ENCODE data around the gene PRLR. TPM values are rescaled to one million over a fixed set of nuclear protein-coding genes. Genes with fewer than 3 reads are reported as not detected.
"Not testable (repeated sequence)": the region's sequence is repeated elsewhere in the genome, so short reads cannot be mapped to it uniquely, and the experiment has no call there.

The PRLR gene
- total RNA-seq, 1 experiment from 2014 or later, result 0.75 TPM

DNA sequence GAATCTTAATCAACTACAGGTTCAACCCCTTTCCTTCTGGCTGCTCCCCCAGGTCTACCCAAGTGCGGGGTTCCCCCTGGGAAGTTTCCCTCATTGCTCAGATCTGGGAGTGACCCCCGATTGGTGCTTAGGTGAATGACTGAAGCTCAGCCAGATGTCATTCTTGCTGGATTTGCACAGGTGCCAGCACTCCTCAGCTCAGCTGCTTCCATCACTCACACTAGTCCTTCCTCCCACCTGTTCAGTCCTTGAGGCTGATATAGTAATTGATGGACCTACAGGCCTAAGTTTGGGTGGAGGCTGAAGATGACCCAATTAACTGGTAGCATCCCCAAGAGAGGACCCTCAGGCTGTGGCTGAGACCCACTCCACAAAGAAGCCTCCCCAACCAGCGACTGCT is 32.9 kb downstream of the PRLR start:
- peak; percentile 17 for DNase-seq (ENCODE audit: low read depth)

- no peak for DNase-seq (ENCODE audit: low read depth)
Measured at GRCh38 chr5:35195472-35195852, 34.8 kb downstream of the PRLR start.

- no peak for DNase-seq (ENCODE audit: low read depth)
Measured at GRCh38 chr5:35194635-35195471, 35.4 kb downstream of the PRLR start.

- no peak for DNase-seq (ENCODE audit: low read depth)
Measured at GRCh38 chr5:35192506-35192905, 37.8 kb downstream of the PRLR start.

DNA sequence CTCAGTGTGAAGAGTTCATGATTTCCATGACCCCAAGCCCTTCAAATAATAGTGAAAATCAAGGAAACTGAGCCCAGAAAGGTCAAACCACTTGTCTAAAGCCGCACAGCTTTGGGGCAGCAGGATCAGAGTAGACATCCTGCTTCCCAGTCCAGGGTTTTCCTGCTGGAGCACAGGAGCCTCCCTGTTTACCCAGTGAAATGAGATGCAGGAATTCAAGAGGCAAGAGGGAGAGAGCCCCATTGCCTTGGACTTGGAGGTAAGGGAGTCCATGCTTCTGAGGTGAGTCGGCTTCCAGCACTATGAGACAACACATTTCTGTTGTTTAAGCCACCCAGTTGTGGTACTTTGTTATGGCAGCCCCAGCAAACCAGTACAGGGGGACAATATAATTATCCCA is 40.5 kb downstream of the PRLR start:
- not testable (repeated sequence) for DNase-seq (ENCODE audit: low read depth)

DNA sequence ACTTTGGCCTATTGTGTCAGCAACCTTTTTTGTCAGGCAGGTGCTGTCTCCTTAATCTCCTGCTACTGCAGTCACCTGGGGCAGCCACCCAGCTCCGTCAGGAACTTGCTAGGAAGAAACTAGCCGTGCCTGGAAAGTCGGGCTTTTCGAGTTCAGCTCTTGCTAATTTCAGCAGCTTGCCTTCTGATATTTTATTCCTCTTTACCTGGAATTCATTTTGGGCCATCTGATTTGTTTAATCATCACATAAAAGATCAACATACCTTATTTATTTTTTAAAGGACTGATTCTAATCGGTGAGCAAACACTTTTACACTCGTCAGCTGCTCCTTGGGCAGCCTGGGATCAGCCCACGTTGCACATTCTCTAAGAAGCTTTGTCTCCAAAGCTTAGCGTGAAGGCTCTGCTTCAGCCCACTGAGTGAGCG is 42.2 kb downstream of the PRLR start:
- no peak for DNase-seq (ENCODE audit: low read depth)

GRCh38 chr5:35187621-35188020 is 42.7 kb downstream of the PRLR start:
- DNase-seq (ENCODE audit: low read depth), result not testable (repeated sequence)

GRCh38 chr5:35186749-35187148 is 43.5 kb downstream of the PRLR start:
- no peak for DNase-seq (ENCODE audit: low read depth)

GRCh38 chr5:35185518-35185917 is 44.8 kb downstream of the PRLR start:
- no peak for DNase-seq (ENCODE audit: low read depth)

- no peak for DNase-seq (ENCODE audit: low read depth)
Measured at GRCh38 chr5:35183556-35183955, 46.7 kb downstream of the PRLR start.

DNA sequence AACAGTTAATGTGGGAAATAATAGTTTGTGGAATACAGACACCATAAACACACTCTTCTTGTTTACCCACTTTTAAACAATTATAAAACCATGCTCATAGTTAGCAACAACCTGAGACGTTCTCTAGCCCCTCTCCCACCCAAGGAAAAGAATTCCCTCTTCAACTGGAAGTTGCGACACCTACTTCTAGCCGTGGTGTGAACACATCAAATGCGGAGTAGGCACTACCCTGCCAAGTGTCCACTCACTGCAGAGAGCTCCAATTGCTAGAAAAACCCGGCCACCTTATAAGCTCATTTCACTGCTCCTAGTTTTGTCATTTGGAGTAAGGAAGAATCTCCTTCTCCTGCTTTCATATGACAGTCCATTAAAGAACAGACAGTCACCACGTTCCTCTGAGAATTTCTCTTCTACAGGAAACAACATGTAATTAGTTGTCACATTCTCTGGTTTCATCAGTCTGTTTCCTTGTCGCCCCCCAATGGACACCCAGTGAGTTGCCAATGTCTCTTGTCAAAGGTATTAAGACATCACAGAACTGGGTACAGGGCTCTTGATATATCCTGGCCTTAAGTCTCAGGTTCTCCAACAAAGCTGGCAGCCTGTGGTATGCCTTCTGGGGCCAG is 47.3 kb downstream of the PRLR start:
- peak; percentile 65 for DNase-seq (ENCODE audit: low read depth)

- no peak for DNase-seq (ENCODE audit: low read depth)
Measured at GRCh38 chr5:35182486-35182885, 47.8 kb downstream of the PRLR start.

GRCh38 chr5:35180046-35180445 is 50.2 kb downstream of the PRLR start:
- peak; percentile 46 for DNase-seq (ENCODE audit: low read depth)

GRCh38 chr5:35177783-35178182 is 52.5 kb downstream of the PRLR start:
- DNase-seq (ENCODE audit: low read depth), result no peak

DNA sequence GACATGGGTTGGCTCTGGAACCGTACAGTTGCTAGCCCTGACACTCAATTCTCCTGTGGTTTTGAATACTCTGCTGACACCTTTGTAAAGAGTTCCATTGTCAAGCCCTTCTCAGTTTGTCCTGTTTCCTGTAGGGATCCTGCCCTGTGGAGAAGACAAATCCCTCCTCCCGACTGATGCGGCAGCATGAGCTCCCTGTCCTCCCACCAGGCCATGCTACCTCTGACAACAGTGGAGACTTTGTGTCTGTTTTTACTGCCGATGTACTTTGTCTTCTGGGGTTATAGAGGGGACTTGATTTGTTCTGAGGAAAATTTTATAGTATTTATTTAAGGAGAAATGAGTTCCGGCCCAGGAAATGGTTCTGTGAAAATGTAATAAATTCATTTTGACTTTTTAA is 57.8 kb downstream of the PRLR start:
- no peak for DNase-seq (ENCODE audit: low read depth)

- no peak for DNase-seq (ENCODE audit: low read depth)
Measured at GRCh38 chr5:35171991-35172390, 58.3 kb downstream of the PRLR start.

- no peak for DNase-seq (ENCODE audit: low read depth)
Measured at GRCh38 chr5:35171078-35171477, 59.2 kb downstream of the PRLR start.

DNA sequence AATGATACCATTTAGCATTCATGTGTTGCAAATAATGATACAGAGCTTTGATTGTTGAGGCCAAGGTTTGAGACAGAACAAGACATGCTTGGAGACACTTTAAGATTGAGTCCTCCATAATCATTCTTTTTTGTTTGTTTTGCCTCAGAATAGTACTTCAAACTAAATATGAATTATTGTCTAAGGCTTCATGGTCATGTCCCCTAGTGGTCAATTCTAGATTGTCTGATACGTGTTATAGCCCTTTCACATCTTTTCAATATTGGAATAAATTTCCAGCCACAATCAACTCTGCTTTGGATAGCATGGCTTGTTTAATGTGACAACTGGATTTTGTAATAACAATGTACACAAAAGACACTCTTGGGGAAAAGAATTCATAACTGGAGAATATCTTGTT is 64.2 kb downstream of the PRLR start:
- no peak for DNase-seq (ENCODE audit: low read depth)

DNA sequence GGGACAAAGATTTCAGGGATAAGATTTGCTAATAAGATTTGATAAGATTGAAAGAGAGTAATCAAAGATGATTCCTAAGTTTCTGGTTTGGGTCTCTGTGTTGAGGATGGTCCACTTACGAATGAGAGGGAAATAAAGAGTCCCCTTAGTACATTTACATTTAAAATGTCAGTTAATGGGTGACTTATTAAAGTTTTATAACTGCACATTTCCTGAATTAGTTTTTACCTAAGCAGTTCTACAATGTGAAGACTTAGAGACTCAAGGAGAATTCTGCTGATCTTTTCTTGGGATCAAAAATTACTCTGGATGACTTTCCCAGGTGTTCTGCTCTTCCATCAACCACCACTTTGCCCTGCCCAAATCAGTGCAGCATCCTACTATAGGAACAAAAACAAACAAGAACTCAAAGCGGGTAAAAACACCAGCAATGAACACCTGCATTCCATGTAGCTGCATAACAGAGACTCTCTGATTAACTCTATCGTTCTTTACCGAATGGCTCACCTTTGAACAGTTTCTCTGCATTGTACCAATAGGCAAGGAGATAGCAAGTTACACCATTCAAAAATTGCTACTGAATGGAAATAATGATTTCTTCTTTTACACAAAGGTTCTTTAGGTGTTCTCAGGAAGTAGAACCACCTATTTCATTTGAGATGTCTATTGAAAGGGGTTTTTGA is 65.3 kb downstream of the PRLR start:
- no peak for DNase-seq (ENCODE audit: low read depth)

GRCh38 chr5:35163710-35164033 is 66.6 kb downstream of the PRLR start:
- DNase-seq (ENCODE audit: low read depth), result no peak

DNA sequence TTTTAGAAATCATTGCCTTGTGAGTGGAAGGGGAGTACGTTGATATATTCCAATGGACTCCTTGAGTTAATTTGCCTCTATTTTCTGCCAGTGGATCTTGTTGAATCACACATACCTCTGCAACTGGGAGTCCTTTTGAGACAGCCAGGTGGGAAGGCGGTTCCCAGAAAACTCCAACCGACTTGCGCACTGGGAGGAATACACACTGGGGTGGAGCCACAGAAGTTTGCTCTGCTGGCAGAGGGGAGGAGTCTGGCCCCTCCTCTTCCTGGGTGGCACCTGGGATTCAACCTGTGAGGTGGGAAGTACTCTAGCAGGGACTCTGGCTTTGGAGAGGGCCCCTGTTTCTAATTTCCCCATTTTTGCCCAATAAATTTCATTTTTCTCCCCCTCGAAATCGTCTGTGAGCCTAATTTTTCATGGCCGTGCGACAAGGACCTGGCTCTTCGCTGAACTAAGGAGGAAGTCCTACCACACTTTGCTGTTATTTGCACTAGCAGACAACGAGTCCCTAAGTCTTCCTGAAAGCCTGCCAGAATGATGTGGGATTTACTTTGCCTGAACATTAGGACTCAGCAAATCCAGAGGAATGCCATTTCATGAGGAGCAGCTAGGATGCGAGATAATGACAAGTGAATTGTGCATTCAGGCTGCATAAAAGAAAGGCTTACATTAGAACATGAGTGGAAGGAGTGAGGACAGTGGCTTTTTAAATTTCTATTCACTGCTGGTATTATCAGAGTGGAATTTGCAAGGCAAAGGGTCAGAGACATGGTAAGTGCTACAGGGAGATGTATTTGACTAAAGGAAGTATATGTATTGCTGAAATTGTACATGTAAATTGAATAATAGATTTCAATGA is 67.2 kb downstream of the PRLR start:
- DNase-seq (ENCODE audit: low read depth), result no peak
